ENCODE data around the gene TMEM62. TPM values are rescaled to one million over a fixed set of nuclear protein-coding genes. Genes with fewer than 3 reads are reported as not detected.
A peak's percentile ranks its signal among the peaks of the same experiment; 100 is the strongest.

Gene TMEM62
- total RNA-seq, 2 experiments from 2014 or later: 24.2 to 27.4 TPM

DNA sequence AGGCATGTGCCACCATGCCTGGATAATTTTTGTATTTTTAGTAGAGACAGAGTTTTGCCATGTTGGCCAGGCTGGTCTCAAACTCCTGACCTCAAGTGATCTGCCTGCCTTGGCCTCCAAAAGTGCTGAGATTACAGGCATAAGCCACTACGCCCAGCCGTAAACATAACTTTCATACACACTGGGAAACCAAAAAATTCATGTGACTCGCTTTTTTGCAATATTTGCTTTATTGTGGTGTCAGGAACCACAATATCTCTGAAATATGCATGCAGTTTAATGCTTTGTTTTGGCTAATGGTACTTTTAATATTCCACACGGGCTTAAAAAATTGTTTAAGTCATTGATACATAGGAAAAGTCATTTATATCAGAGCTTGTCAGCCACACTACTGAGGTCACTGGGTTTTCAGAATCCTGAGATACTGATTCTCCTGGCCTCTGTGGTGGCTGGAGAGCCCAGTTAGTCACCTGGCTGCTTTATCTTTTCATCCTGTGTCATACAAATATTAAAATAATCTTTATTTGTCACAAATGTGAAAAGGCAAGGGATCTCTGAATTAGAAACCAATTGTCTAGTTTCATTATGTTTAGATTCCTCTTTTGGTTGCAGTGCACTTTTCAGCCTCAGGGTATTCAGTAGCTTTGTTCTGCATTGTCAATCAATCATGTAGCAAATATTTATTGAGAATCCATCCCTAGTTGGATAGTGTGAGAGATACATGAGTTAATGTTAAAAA, 10.0 kb downstream of the TMEM62 start:
- no peak for DNase-seq (ENCODE audit: low spot score)
- TF ChIP-seq, protein P1, sequence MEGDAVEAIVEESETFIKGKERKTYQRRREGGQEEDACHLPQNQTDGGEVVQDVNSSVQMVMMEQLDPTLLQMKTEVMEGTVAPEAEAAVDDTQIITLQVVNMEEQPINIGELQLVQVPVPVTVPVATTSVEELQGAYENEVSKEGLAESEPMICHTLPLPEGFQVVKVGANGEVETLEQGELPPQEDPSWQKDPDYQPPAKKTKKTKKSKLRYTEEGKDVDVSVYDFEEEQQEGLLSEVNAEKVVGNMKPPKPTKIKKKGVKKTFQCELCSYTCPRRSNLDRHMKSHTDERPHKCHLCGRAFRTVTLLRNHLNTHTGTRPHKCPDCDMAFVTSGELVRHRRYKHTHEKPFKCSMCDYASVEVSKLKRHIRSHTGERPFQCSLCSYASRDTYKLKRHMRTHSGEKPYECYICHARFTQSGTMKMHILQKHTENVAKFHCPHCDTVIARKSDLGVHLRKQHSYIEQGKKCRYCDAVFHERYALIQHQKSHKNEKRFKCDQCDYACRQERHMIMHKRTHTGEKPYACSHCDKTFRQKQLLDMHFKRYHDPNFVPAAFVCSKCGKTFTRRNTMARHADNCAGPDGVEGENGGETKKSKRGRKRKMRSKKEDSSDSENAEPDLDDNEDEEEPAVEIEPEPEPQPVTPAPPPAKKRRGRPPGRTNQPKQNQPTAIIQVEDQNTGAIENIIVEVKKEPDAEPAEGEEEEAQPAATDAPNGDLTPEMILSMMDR (conservative IDR thresholded peaks at IDR 0.05; ENCODE audit: low read length): no peak
- no peak for TF ChIP-seq EZH2phosphoT487 (IDR thresholded peaks at IDR 0.05; ENCODE audit: borderline replicate concordance, low read depth, low read length)
- Histone ChIP-seq H3K4me2 (ENCODE audit: low read length) (peak overlapping the region; percentile 30; the same call in 1 of the 2 replicates), H4K20me1 (ENCODE audit: insufficient read depth, low read length) (no peaks in the 10 kb centered on the region), H3K9me3 (ENCODE audit: low read length) (no peaks in the 10 kb centered on the region), H2AFZ (ENCODE audit: low read length) (no peak overlapping the region), H3K27ac (ENCODE audit: low read depth, low read length, poor library complexity, severe bottlenecking) (no peak overlapping the region), H3K9me2 (ENCODE audit: insufficient read depth, low read length) (no peaks in the 10 kb centered on the region), H3K36me3 (ENCODE audit: insufficient read depth, low read length) (peaks cover 72% of the 10 kb centered on the region), H3K79me2 (ENCODE audit: insufficient read depth, low read depth, low read length) (no peaks in the 10 kb centered on the region), H3K4me3 (ENCODE audit: low read depth, low read length, poor library complexity, severe bottlenecking) (no peak overlapping the region), H3K4me1 (ENCODE audit: insufficient read depth, low read length, poor library complexity, severe bottlenecking) (peaks cover 17% of the 10 kb centered on the region)
- intact Hi-C loops (cut with micrococcal nuclease; ENCODE audit: unreplicated experiment): no loop called here
- BruUV-seq (replicated peaks): no TSS peak
- CTCF ChIA-PET (ENCODE audit: unreplicated experiment): no interaction called here
- POLR2A ChIA-PET: no interaction called here

DNA sequence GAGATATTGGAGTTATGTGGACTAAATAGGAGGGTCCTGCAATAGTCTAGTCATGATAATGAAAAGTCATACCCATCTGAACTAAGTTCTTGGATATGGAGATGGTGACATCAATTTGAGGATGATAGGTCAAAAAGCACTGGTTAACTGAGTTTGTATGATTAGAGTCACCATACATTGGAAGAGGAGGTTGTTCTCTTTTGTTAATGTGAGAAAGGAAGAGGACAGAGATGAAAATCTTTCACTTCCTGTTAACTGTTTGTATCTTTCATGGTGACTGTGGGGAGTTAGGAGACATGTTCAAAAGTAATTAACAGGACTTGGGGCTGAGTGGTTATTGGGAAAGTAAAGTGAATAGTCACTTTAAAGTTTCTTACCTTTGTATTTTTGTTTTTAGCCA, 11.1 kb downstream of the TMEM62 start:
- no TSS peak for BruUV-seq (replicated peaks)
- intact Hi-C loops (cut with micrococcal nuclease; ENCODE audit: unreplicated experiment): no loop called here
- Histone ChIP-seq H3K4me3 (ENCODE audit: low read depth, low read length, poor library complexity, severe bottlenecking) (no peak overlapping the region), H3K9me3 (ENCODE audit: low read length) (no peaks in the 10 kb centered on the region), H3K4me1 (ENCODE audit: insufficient read depth, low read length, poor library complexity, severe bottlenecking) (peaks cover 17% of the 10 kb centered on the region), H3K4me2 (ENCODE audit: low read length) (peak overlapping the region; percentile 30), H3K36me3 (ENCODE audit: insufficient read depth, low read length) (peaks cover 72% of the 10 kb centered on the region), H3K79me2 (ENCODE audit: insufficient read depth, low read depth, low read length) (no peaks in the 10 kb centered on the region), H2AFZ (ENCODE audit: low read length) (no peak overlapping the region), H4K20me1 (ENCODE audit: insufficient read depth, low read length) (no peaks in the 10 kb centered on the region), H3K9me2 (ENCODE audit: insufficient read depth, low read length) (no peaks in the 10 kb centered on the region), H3K27ac (ENCODE audit: low read depth, low read length, poor library complexity, severe bottlenecking) (peak overlapping the region; percentile 15)
- TF ChIP-seq, protein P1 (conservative IDR thresholded peaks at IDR 0.05; ENCODE audit: low read length): no peak
- no peak for TF ChIP-seq EZH2phosphoT487 (IDR thresholded peaks at IDR 0.05; ENCODE audit: borderline replicate concordance, low read depth, low read length)
- CTCF ChIA-PET (ENCODE audit: unreplicated experiment): no interaction called here
- POLR2A ChIA-PET: no interaction called here
- DNase-seq (ENCODE audit: low spot score): peak; percentile 50

DNA sequence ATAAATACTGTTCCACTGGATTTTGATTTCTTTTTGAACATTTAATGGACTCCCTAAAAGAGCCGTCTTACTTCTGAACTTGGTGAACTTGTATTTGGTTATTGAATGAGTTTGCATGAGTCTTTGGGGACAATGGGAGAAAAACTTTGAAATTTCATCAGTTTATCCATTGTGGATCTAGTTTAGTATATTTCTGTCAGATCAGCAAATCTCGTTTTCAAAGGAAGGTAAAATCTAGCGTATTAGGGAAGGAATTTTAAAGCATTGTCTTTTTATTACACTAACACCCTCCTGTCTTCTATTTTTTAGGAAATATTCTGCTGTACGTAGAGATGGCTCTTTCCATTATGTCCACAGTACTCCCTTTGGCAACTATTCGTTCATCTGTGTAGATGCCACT, 12.8 kb downstream of the TMEM62 start:
- no peak overlapping the region for H3K27ac ChIP-seq (ENCODE audit: low read depth, low read length, poor library complexity, severe bottlenecking)
- no TSS peak for BruUV-seq (replicated peaks)
- POLR2A ChIA-PET: no interaction called here
- H2AFZ ChIP-seq (ENCODE audit: low read length): no peak overlapping the region
- no peak overlapping the region for H3K4me2 ChIP-seq (ENCODE audit: low read length)
- H4K20me1 ChIP-seq (ENCODE audit: insufficient read depth, low read length): no peaks in the 10 kb centered on the region
- DNase-seq (ENCODE audit: low spot score): no peak
- peaks cover 17% of the 10 kb centered on the region for H3K4me1 ChIP-seq (ENCODE audit: insufficient read depth, low read length, poor library complexity, severe bottlenecking)
- H3K79me2 ChIP-seq (ENCODE audit: insufficient read depth, low read depth, low read length): no peaks in the 10 kb centered on the region
- TF ChIP-seq, protein P1 (conservative IDR thresholded peaks at IDR 0.05; ENCODE audit: low read length): no peak
- no peaks in the 10 kb centered on the region for H3K9me2 ChIP-seq (ENCODE audit: insufficient read depth, low read length)
- peaks cover 72% of the 10 kb centered on the region for H3K36me3 ChIP-seq (ENCODE audit: insufficient read depth, low read length)
- no peaks in the 10 kb centered on the region for H3K9me3 ChIP-seq (ENCODE audit: low read length)
- intact Hi-C loops (cut with micrococcal nuclease; ENCODE audit: unreplicated experiment): no loop called here
- no peak overlapping the region for H3K4me3 ChIP-seq (ENCODE audit: low read depth, low read length, poor library complexity, severe bottlenecking)
- CTCF ChIA-PET (ENCODE audit: unreplicated experiment): no interaction called here
